Right lobe of liver (tissue), 6 donors: ENCODE results near the gene TNFRSF25. TPM values are rescaled to one million over a fixed set of nuclear protein-coding genes. Genes with fewer than 3 reads are reported as not detected.

Experiments used
- ATAC-seq, 4 donors: fragments of 200-7000 bp; cut with Tn5 transposase; one replicate each; pipeline ENCODE4 v1.9.1; 2020; ENCODE audit warnings: mild to moderate bottlenecking in 4 of 4, moderate library complexity in 4 of 4
- DNase-seq, 3 donors: peaks; one replicate each; pipeline ENCODE4 v3.0.0-alpha.2; 2020
- H3K27ac ChIP-seq, 3 donors: fragments of 200-600 bp; one replicate each; pipeline ENCODE4 v1.8.0; 2022
- H3K27me3 ChIP-seq, 2 donors: fragments of 200-600 bp; one replicate each; pipeline ENCODE4 v1.8.0; 2022
- H3K36me3 ChIP-seq, 4 donors: fragments of 200-600 bp; sonication (generic) in 1 of 4; one replicate each; pipeline versions ENCODE4 v1.5.1 to v1.8.0; 2017 to 2022; ENCODE audit warnings: control low read depth in 1 of 4
- H3K4me1 ChIP-seq, 4 donors: fragments of 200-600 bp; sonication (generic) in 1 of 4; one replicate each; pipeline versions ENCODE4 v1.5.1 to v1.8.0; 2017 to 2022; ENCODE audit warnings: control low read depth in 1 of 4
- H3K4me3 ChIP-seq, 3 donors: fragments of 200-600 bp; one replicate each; pipeline ENCODE4 v1.8.0; 2022
- H3K9me3 ChIP-seq, 4 donors: fragments of 200-600 bp; sonication (generic) in 1 of 4; one replicate each; pipeline versions ENCODE4 v1.5.1 to v1.8.0; 2017 to 2022; ENCODE audit warnings: control low read depth in 1 of 4
- CTCF ChIP-seq, 4 donors: fragments of 200-600 bp in 3 of 4; fragments of 450-650 bp in 1 of 4; IDR thresholded peaks; one replicate each; pipeline versions ENCODE4 v1.5.1 to v1.8.0; 2016 to 2022; ENCODE audit warnings: antibody characterized with exemption in 4 of 4, mild to moderate bottlenecking in 2 of 4
- POLR2A ChIP-seq: fragments of 450-650 bp; IDR thresholded peaks from one replicate; pipeline ENCODE4 v1.6.1; 2017; ENCODE audit warnings: antibody characterized with exemption, mild to moderate bottlenecking
- WGBS: methylation state at CpG from one replicate; pipeline ENCODE4 v1.1.6; 2018; ENCODE audit warnings: low coverage, low lambda C conversion rate; ENCODE audit not compliant: insufficient coverage; ENCODE audit errors: missing lambda C conversion rate; 5-methylcytosine and 5-hydroxymethylcytosine counted together
- intact Hi-C, 2 donors: fragments of 100-400 bp; cut with DNase I; formaldehyde crosslinking; loops; one replicate each; pipeline versions ENCODE4 v1.11.2 to v1.14.1; 2022
- total RNA-seq, 6 experiments: library from RNA; depleted of rRNA in 2 of 6; stranded (reverse); fragments of >200 nt in 2 of 6; fragmentation: NEBNext Ultra II Directional in 3 of 6; extraction: Animal tissue kit (Norgen Biotek cat#: 25700) in 3 of 6; gene quantifications; one replicate each; pipeline versions ENCODE4 v1.1.0 to v1.2.4, GENCODE V29; 2016 to 2023
- donor health status: DM: no; HTN: yes; CAD: no.
- donor health status: DM: no; HTN: no; CAD: no.
- donor health status: DM: no; HTN: no; CAD: no.
- donor health status: DM: no; HTN: yes; CAD: no.
- donor health status: DM: no; HTN: yes; CAD: no.

The TNFRSF25 gene
- total RNA-seq, 6 experiments from 2014 or later, result 1.1 to 3.2 (median 2.1) TPM

- TF ChIP-seq POLR2A (no peak), CTCF (IDR thresholded peaks at IDR 0.05) (no peak)
- Histone ChIP-seq H3K27me3 (peaks cover 3 to 21% of the 10 kb centered on the region in 2 donors), H3K27ac (no peak overlapping the region), H3K4me1 (peaks cover 0 to 11% (median 0%) of the 10 kb centered on the region in 4 donors), H3K36me3 (no peaks in the 10 kb centered on the region), H3K4me3 (no peak overlapping the region), H3K9me3 (no peaks in the 10 kb centered on the region)
- no peak for ATAC-seq
- intact Hi-C loops, result loop anchor here in 1 of 2 donors (10.0 kb wide), 1 partner anchor 183 kb away; the partner anchor contains the start of gene HES3
- no peak for DNase-seq
- WGBS, result 63% methylated on average over 5 of the region's 26 CpGs
These were observed 38.3 kb downstream of the TNFRSF25 start for GRCh38 chr1:6427441-6428390.

- no peaks in the 10 kb centered on the region for H3K36me3 ChIP-seq
- 93% methylated on average over 8 of the region's 10 CpGs for WGBS
- H3K27ac ChIP-seq, result no peak overlapping the region
- peaks cover 0 to 11% (median 0%) of the 10 kb centered on the region in 4 donors for H3K4me1 ChIP-seq
- intact Hi-C loops, result loop anchor here in 1 of 2 donors (10.0 kb wide), 1 partner anchor 182 kb away; the partner anchor contains the start of gene HES3
- no peaks in the 10 kb centered on the region for H3K9me3 ChIP-seq
- peaks cover 3 to 21% of the 10 kb centered on the region in 2 donors for H3K27me3 ChIP-seq
- ATAC-seq, result no peak
- no peak for TF ChIP-seq POLR2A
- no peak for TF ChIP-seq CTCF (IDR thresholded peaks at IDR 0.05)
- no peak for DNase-seq
- H3K4me3 ChIP-seq, result no peak overlapping the region
These were observed 39.0 kb downstream of the TNFRSF25 start for GRCh38 chr1:6426972-6427350.

GRCh38 chr1:6426277-6426971 lies 39.5 kb downstream of the TNFRSF25 start:
- H3K4me3 ChIP-seq, result no peak overlapping the region
- intact Hi-C loops, result loop anchor here in 1 of 2 donors (10.0 kb wide), 1 partner anchor 182 kb away; the partner anchor contains the start of gene HES3
- H3K9me3 ChIP-seq, result no peaks in the 10 kb centered on the region
- DNase-seq (no peak), ATAC-seq (no peak)
- no peak for TF ChIP-seq CTCF (IDR thresholded peaks at IDR 0.05)
- no peak for TF ChIP-seq POLR2A
- H3K27ac ChIP-seq, result no peak overlapping the region
- peaks cover 3 to 21% of the 10 kb centered on the region in 2 donors for H3K27me3 ChIP-seq
- H3K36me3 ChIP-seq, result no peaks in the 10 kb centered on the region
- H3K4me1 ChIP-seq, result peaks cover 0 to 11% (median 0%) of the 10 kb centered on the region in 4 donors
- 70% methylated on average over 2 of the region's 9 CpGs for WGBS

GRCh38 chr1:6425658-6426057 lies 40.3 kb downstream of the TNFRSF25 start:
- no peak for ATAC-seq
- 40% methylated on average over 1 of the region's 6 CpGs for WGBS

More at GRCh38 chr1:6425658-6426057, 40.3 kb downstream of the TNFRSF25 start:
- no peak overlapping the region for H3K4me3 ChIP-seq
- intact Hi-C loops, result loop anchor here in 1 of 2 donors (10.0 kb wide), 1 partner anchor 181 kb away; the partner anchor contains the start of gene HES3
- H3K27ac ChIP-seq, result no peak overlapping the region
- H3K4me1 ChIP-seq, result peaks cover 0 to 11% (median 0%) of the 10 kb centered on the region in 4 donors
- TF ChIP-seq CTCF (IDR thresholded peaks at IDR 0.05) (no peak), POLR2A (no peak)
- H3K36me3 ChIP-seq, result no peaks in the 10 kb centered on the region
- H3K27me3 ChIP-seq, result peaks cover 3 to 24% of the 10 kb centered on the region in 2 donors
- no peaks in the 10 kb centered on the region for H3K9me3 ChIP-seq
- no peak for DNase-seq
